Measurements from ENCODE around the gene NACC2.
"Not testable (repeated sequence)": the region's sequence is repeated elsewhere in the genome, so short reads cannot be mapped to it uniquely, and the experiment has no call there.

The NACC2 gene

GRCh38 chr9:136104916-136105315, 9.8 kb upstream of the NACC2 start:
- CTCF ChIA-PET: no interaction called here
- TF ChIP-seq, protein P1, sequence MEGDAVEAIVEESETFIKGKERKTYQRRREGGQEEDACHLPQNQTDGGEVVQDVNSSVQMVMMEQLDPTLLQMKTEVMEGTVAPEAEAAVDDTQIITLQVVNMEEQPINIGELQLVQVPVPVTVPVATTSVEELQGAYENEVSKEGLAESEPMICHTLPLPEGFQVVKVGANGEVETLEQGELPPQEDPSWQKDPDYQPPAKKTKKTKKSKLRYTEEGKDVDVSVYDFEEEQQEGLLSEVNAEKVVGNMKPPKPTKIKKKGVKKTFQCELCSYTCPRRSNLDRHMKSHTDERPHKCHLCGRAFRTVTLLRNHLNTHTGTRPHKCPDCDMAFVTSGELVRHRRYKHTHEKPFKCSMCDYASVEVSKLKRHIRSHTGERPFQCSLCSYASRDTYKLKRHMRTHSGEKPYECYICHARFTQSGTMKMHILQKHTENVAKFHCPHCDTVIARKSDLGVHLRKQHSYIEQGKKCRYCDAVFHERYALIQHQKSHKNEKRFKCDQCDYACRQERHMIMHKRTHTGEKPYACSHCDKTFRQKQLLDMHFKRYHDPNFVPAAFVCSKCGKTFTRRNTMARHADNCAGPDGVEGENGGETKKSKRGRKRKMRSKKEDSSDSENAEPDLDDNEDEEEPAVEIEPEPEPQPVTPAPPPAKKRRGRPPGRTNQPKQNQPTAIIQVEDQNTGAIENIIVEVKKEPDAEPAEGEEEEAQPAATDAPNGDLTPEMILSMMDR (IDR thresholded peaks at IDR 0.05; ENCODE audit: insufficient read depth, low read length, missing control alignments): no peak

GRCh38 chr9:136104488-136104800, 9.4 kb upstream of the NACC2 start:
- CTCF ChIA-PET: no interaction called here
- no peak for DNase-seq (ENCODE audit: low read depth, low spot score)
- H3K4me3 ChIP-seq (ENCODE audit: low read depth, low read length): no peak overlapping the region
- POLR2A ChIA-PET: no interaction called here
- TF ChIP-seq, protein P1 (IDR thresholded peaks at IDR 0.05; ENCODE audit: insufficient read depth, low read length, missing control alignments): no peak

More at GRCh38 chr9:136104916-136105315, 9.8 kb upstream of the NACC2 start:
- no peak for DNase-seq (ENCODE audit: low read depth, low spot score)
- POLR2A ChIA-PET: no interaction called here
- H3K4me3 ChIP-seq (ENCODE audit: low read depth, low read length): no peak overlapping the region

GRCh38 chr9:136103651-136104487, 8.8 kb upstream of the NACC2 start:
- no peak overlapping the region for H3K4me3 ChIP-seq (ENCODE audit: low read depth, low read length)
- POLR2A ChIA-PET: no interaction called here
- TF ChIP-seq, protein P1 (IDR thresholded peaks at IDR 0.05; ENCODE audit: insufficient read depth, low read length, missing control alignments): no peak
- DNase-seq (ENCODE audit: low read depth, low spot score): no peak
- CTCF ChIA-PET: no interaction called here

- CTCF ChIA-PET, POLR2A ChIA-PET: not testable (repeated sequence)
Measured at GRCh38 chr9:136101615-136102074, 6.6 kb upstream of the NACC2 start.

DNA sequence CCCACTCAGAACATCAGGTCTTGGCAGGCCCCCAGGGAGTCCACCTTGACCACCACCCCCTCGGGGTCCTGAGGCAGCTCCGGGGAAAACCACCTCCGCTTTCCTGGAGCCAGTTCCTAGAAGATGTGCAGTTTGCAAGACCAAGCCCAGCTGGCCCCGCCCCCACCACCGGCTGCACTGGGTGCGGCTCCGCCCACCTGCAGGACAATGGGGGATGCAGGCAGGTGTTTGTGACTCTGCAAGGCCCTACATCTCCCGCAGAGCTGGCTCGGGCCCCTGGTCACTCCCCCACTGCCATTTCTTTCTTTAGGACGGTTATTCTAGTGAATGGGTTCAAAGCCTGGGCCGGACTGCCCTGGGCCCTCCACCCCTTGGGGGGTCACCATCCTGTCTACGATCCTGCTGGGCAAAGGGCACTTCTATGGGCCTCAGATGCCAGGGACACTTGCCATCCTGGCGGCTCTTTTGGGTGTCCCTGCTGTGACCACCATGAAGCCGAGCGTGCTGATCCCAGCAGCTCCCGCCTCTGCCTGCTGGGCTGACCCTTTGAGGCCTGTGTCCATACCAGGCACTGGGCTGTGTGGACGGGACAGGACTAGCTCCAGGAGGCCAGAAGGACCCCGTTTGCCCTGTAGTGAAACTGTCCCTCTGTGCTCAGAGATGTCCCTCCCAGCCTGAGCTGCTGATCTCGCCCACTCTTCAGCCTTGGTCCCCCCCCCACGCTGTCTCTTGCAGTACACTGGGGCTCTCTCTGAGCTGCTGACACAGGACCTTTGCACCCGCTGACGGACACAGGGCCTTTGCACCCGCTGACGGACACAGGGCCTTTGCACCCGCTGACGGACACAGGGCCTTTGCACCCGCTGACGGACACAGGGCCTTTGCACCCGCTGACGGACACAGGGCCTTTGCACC, 5.9 kb upstream of the NACC2 start:
- no peak for DNase-seq (ENCODE audit: low read depth, low spot score)
- CTCF ChIA-PET: interaction anchor here (1.2 kb wide), 1 partner anchor 133 kb away, joined by 3 read pairs; no protein-coding TSS in a partner anchor
- POLR2A ChIA-PET: no interaction called here
- TF ChIP-seq, protein P1 (IDR thresholded peaks at IDR 0.05; ENCODE audit: insufficient read depth, low read length, missing control alignments): no peak
- H3K4me3 ChIP-seq (ENCODE audit: low read depth, low read length): no peak overlapping the region

More at GRCh38 chr9:136101615-136102074, 6.6 kb upstream of the NACC2 start:
- H3K4me3 ChIP-seq (ENCODE audit: low read depth, low read length); DNase-seq (ENCODE audit: low read depth, low spot score): not testable (repeated sequence)

- ChIA-PET CTCF (interaction anchor here (1.1 kb wide), 1 partner anchor 9 kb away, joined by 3 read pairs; no protein-coding TSS in a partner anchor), POLR2A (no interaction called here)
- H3K4me3 ChIP-seq (ENCODE audit: low read depth, low read length): no peak overlapping the region
- no peak for DNase-seq (ENCODE audit: low read depth, low spot score)
- TF ChIP-seq, protein P1 (IDR thresholded peaks at IDR 0.05; ENCODE audit: insufficient read depth, low read length, missing control alignments): no peak
Measured at GRCh38 chr9:136099542-136099941, 4.5 kb upstream of the NACC2 start.
